AG04450 (cell line): Measurements from ENCODE around the gene CDC42BPA. TPM values are rescaled to one million over a fixed set of nuclear protein-coding genes. Genes with fewer than 3 reads are reported as not detected.

Experiments
- CTCF ChIA-PET: fragments of 300-600, 350-600 bp; formaldehyde crosslinking; extraction: SDS; loops from one replicate; lab custom pipeline; 2022; ENCODE audit warnings: antibody characterized with exemption, inconsistent platforms; lab: Charles Lee
- POLR2A ChIA-PET: fragments of 350-600 bp; formaldehyde crosslinking; extraction: SDS; loops from one replicate; lab custom pipeline; 2021; ENCODE audit warnings: antibody characterized with exemption, inconsistent platforms; lab: Yijun Ruan, JAX
- DNase-seq: peaks from one replicate; pipeline ENCODE4 v3.0.0-alpha.2; 2011; ENCODE audit warnings: low read depth, low spot score
- H3K27ac ChIP-seq: one replicate; pipeline ENCODE4 v1.5.1; 2012; ENCODE audit warnings: low read depth, low read length, control low read depth
- H3K27me3 ChIP-seq: one replicate; pipeline ENCODE4 v1.6.0; 2012; ENCODE audit warnings: low read length; ENCODE audit not compliant: control insufficient read depth, insufficient read depth
- H3K4me3 ChIP-seq: 2 replicates; pipeline ENCODE4 v1.5.1; 2011; ENCODE audit warnings: mild to moderate bottlenecking, low read depth, low read length, control low read depth
- H3K9me3 ChIP-seq: 2 replicates; pipeline ENCODE4 v1.5.1; 2012; ENCODE audit warnings: low read length; ENCODE audit not compliant: control insufficient read depth, insufficient read depth
- polyA plus RNA-seq: library from polyadenylated mRNA; depleted of rRNA; stranded (reverse); fragments of >200 nt; gene quantifications from 2 replicates; pipeline ENCODE4 v1.2.3, GENCODE V29; 2011
- TF ChIP-seq, protein P1 (sequence below): IDR thresholded peaks from 2 replicates; pipeline ENCODE4 v1.5.1; 2011; ENCODE audit warnings: low read depth, low read length, control low read depth, inconsistent platforms

The CDC42BPA gene
- polyA plus RNA-seq, 1 experiment: 30.7 TPM

GRCh38 chr1:227300682-227301081, 17.6 kb downstream of the CDC42BPA start:
- POLR2A ChIA-PET: no interaction called here
- H3K9me3 ChIP-seq: no peaks in the 10 kb centered on the region
- H3K27ac ChIP-seq: no peak overlapping the region
- no peak for DNase-seq
- H3K27me3 ChIP-seq: no peaks in the 10 kb centered on the region
- CTCF ChIA-PET: interaction anchor here (0.6 to 1.3 kb wide), 2 partner anchors 11 to 47 kb away, joined by 3 to 6 read pairs; no protein-coding TSS in a partner anchor
- no peak overlapping the region for H3K4me3 ChIP-seq
- TF ChIP-seq, protein P1, sequence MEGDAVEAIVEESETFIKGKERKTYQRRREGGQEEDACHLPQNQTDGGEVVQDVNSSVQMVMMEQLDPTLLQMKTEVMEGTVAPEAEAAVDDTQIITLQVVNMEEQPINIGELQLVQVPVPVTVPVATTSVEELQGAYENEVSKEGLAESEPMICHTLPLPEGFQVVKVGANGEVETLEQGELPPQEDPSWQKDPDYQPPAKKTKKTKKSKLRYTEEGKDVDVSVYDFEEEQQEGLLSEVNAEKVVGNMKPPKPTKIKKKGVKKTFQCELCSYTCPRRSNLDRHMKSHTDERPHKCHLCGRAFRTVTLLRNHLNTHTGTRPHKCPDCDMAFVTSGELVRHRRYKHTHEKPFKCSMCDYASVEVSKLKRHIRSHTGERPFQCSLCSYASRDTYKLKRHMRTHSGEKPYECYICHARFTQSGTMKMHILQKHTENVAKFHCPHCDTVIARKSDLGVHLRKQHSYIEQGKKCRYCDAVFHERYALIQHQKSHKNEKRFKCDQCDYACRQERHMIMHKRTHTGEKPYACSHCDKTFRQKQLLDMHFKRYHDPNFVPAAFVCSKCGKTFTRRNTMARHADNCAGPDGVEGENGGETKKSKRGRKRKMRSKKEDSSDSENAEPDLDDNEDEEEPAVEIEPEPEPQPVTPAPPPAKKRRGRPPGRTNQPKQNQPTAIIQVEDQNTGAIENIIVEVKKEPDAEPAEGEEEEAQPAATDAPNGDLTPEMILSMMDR: no peak

GRCh38 chr1:227299688-227300087, 18.6 kb downstream of the CDC42BPA start:
- no peak for DNase-seq
- H3K27ac ChIP-seq: peak overlapping the region; percentile 40
- POLR2A ChIA-PET: no interaction called here
- TF ChIP-seq, protein P1: no peak
- no peak overlapping the region for H3K4me3 ChIP-seq
- H3K9me3 ChIP-seq: no peaks in the 10 kb centered on the region
- CTCF ChIA-PET: interaction anchor here (0.6 kb wide), 1 partner anchor 1159 kb away, joined by 3 read pairs; no protein-coding TSS in a partner anchor
- H3K27me3 ChIP-seq: no peaks in the 10 kb centered on the region

- no peak for DNase-seq
- H3K4me3 ChIP-seq: peak overlapping the region; percentile 29; the same call in 1 of the 2 replicates
- ChIA-PET POLR2A (interaction anchor here (0.6 kb wide), 1 partner anchor 485 kb away, joined by 4 read pairs; no protein-coding TSS in a partner anchor), CTCF (interaction anchor here (0.6 to 1.2 kb wide), 2 partner anchors 17 to 1159 kb away, joined by 3 to 4 read pairs; no protein-coding TSS in a partner anchor)
- TF ChIP-seq, protein P1: no peak
- H3K9me3 ChIP-seq: no peaks in the 10 kb centered on the region; the same call in 1 of the 2 replicates
- no peak overlapping the region for H3K27ac ChIP-seq
- H3K27me3 ChIP-seq: no peaks in the 10 kb centered on the region
These were observed 19.1 kb downstream of the CDC42BPA start for GRCh38 chr1:227299241-227299627.

- TF ChIP-seq, protein P1: no peak
- ChIA-PET POLR2A (interaction anchor here (0.6 kb wide), 1 partner anchor 485 kb away, joined by 4 read pairs; no protein-coding TSS in a partner anchor), CTCF (interaction anchor here (1.2 kb wide), 1 partner anchor 18 kb away, joined by 4 read pairs; no protein-coding TSS in a partner anchor)
- Histone ChIP-seq H3K4me3 (peak overlapping the region; percentile 29), H3K9me3 (no peaks in the 10 kb centered on the region; the same call in 1 of the 2 replicates), H3K27ac (peak overlapping the region; percentile 69), H3K27me3 (no peaks in the 10 kb centered on the region)
- no peak for DNase-seq
These were observed 19.6 kb downstream of the CDC42BPA start for GRCh38 chr1:227298512-227299240.
